ENCODE measurements around the gene OTULIN.

The OTULIN gene

GRCh38 chr5:14696057-14696456, 31.5 kb downstream of the OTULIN start:
- H3K4me1 ChIP-seq (ENCODE audit: control insufficient read depth, insufficient read depth, low read length, poor library complexity, severe bottlenecking): no peaks in the 10 kb centered on the region
- H3K9me3 ChIP-seq (ENCODE audit: control insufficient read depth, low read length): no peaks in the 10 kb centered on the region
- no peak overlapping the region for H3K27ac ChIP-seq (ENCODE audit: low read depth, low read length, severe bottlenecking)
- H3K4me3 ChIP-seq (ENCODE audit: extremely low read depth, insufficient read depth, low read length, poor library complexity, severe bottlenecking): no peak overlapping the region
- peaks cover 72% of the 10 kb centered on the region for H3K36me3 ChIP-seq (ENCODE audit: control insufficient read depth, insufficient read depth, low read length)
- WGBS, 2 experiments (ENCODE audit: insufficient coverage in 2 of 2): no CpG with 5 or more reads among the region's 1 CpG

- Histone ChIP-seq H3K9me3 (ENCODE audit: control insufficient read depth, low read length) (no peaks in the 10 kb centered on the region), H3K27ac (ENCODE audit: low read depth, low read length, severe bottlenecking) (no peak overlapping the region), H3K4me1 (ENCODE audit: control insufficient read depth, insufficient read depth, low read length, poor library complexity, severe bottlenecking) (no peaks in the 10 kb centered on the region), H3K36me3 (ENCODE audit: control insufficient read depth, insufficient read depth, low read length) (peaks cover 74% of the 10 kb centered on the region), H3K4me3 (ENCODE audit: extremely low read depth, insufficient read depth, low read length, poor library complexity, severe bottlenecking) (no peak overlapping the region)
- 94 to 100% methylated on average over 1 to 2 of the region's 3 CpGs for WGBS, 2 experiments (ENCODE audit: insufficient coverage in 2 of 2)
Observed at GRCh38 chr5:14696851-14697250, 32.3 kb downstream of the OTULIN start.

GRCh38 chr5:14698495-14698894, 34.0 kb downstream of the OTULIN start:
- Histone ChIP-seq H3K9me3 (ENCODE audit: control insufficient read depth, low read length) (no peaks in the 10 kb centered on the region), H3K4me3 (ENCODE audit: extremely low read depth, insufficient read depth, low read length, poor library complexity, severe bottlenecking) (no peak overlapping the region), H3K27ac (ENCODE audit: low read depth, low read length, severe bottlenecking) (no peak overlapping the region), H3K36me3 (ENCODE audit: control insufficient read depth, insufficient read depth, low read length) (peaks cover 68% of the 10 kb centered on the region), H3K4me1 (ENCODE audit: control insufficient read depth, insufficient read depth, low read length, poor library complexity, severe bottlenecking) (no peaks in the 10 kb centered on the region)
- WGBS, 2 experiments (ENCODE audit: insufficient coverage in 2 of 2): 100% methylated on average over 1 of the region's 1 CpG

- H3K36me3 ChIP-seq (ENCODE audit: control insufficient read depth, insufficient read depth, low read length): peaks cover 65% of the 10 kb centered on the region
Observed at GRCh38 chr5:14699159-14699558, 34.6 kb downstream of the OTULIN start.

GRCh38 chr5:14699807-14700400, 35.4 kb downstream of the OTULIN start:
- H3K36me3 ChIP-seq (ENCODE audit: control insufficient read depth, insufficient read depth, low read length): peaks cover 70% of the 10 kb centered on the region
- no peaks in the 10 kb centered on the region for H3K4me1 ChIP-seq (ENCODE audit: control insufficient read depth, insufficient read depth, low read length, poor library complexity, severe bottlenecking)
- WGBS, 2 experiments (ENCODE audit: insufficient coverage in 2 of 2): 90 to 96% methylated on average over 3 to 6 of the region's 8 CpGs
- H3K27ac ChIP-seq (ENCODE audit: low read depth, low read length, severe bottlenecking): no peak overlapping the region
- no peaks in the 10 kb centered on the region for H3K9me3 ChIP-seq (ENCODE audit: control insufficient read depth, low read length)
- no peak overlapping the region for H3K4me3 ChIP-seq (ENCODE audit: extremely low read depth, insufficient read depth, low read length, poor library complexity, severe bottlenecking)

More at GRCh38 chr5:14699159-14699558, 34.6 kb downstream of the OTULIN start:
- no peaks in the 10 kb centered on the region for H3K4me1 ChIP-seq (ENCODE audit: control insufficient read depth, insufficient read depth, low read length, poor library complexity, severe bottlenecking)
- no peaks in the 10 kb centered on the region for H3K9me3 ChIP-seq (ENCODE audit: control insufficient read depth, low read length)
- no peak overlapping the region for H3K27ac ChIP-seq (ENCODE audit: low read depth, low read length, severe bottlenecking)
- H3K4me3 ChIP-seq (ENCODE audit: extremely low read depth, insufficient read depth, low read length, poor library complexity, severe bottlenecking): no peak overlapping the region
- 80 to 100% methylated on average over 1 to 2 of the region's 2 CpGs for WGBS, 2 experiments (ENCODE audit: insufficient coverage in 2 of 2)

GRCh38 chr5:14700478-14701436, 36.2 kb downstream of the OTULIN start:
- Histone ChIP-seq H3K9me3 (ENCODE audit: control insufficient read depth, low read length) (no peaks in the 10 kb centered on the region), H3K36me3 (ENCODE audit: control insufficient read depth, insufficient read depth, low read length) (peaks cover 76% of the 10 kb centered on the region), H3K4me1 (ENCODE audit: control insufficient read depth, insufficient read depth, low read length, poor library complexity, severe bottlenecking) (peaks cover under 1% of the 10 kb centered on the region), H3K4me3 (ENCODE audit: extremely low read depth, insufficient read depth, low read length, poor library complexity, severe bottlenecking) (no peak overlapping the region), H3K27ac (ENCODE audit: low read depth, low read length, severe bottlenecking) (no peak overlapping the region)
- WGBS, 2 experiments (ENCODE audit: insufficient coverage in 2 of 2): 77 to 80% methylated on average over 8 to 9 of the region's 13 CpGs

- Histone ChIP-seq H3K27ac (ENCODE audit: low read depth, low read length, severe bottlenecking) (no peak overlapping the region), H3K36me3 (ENCODE audit: control insufficient read depth, insufficient read depth, low read length) (peaks cover 69% of the 10 kb centered on the region)
- WGBS, 2 experiments (ENCODE audit: insufficient coverage in 2 of 2): 90 to 98% methylated on average over 8 to 9 of the region's 10 CpGs
Observed at GRCh38 chr5:14701556-14701955, 37.0 kb downstream of the OTULIN start.

GRCh38 chr5:14702238-14702839, 37.8 kb downstream of the OTULIN start:
- 96 to 98% methylated on average over 10 to 11 of the region's 11 CpGs for WGBS, 2 experiments (ENCODE audit: insufficient coverage in 2 of 2)
- Histone ChIP-seq H3K36me3 (ENCODE audit: control insufficient read depth, insufficient read depth, low read length) (peaks cover 67% of the 10 kb centered on the region), H3K9me3 (ENCODE audit: control insufficient read depth, low read length) (no peaks in the 10 kb centered on the region), H3K27ac (ENCODE audit: low read depth, low read length, severe bottlenecking) (no peak overlapping the region), H3K4me3 (ENCODE audit: extremely low read depth, insufficient read depth, low read length, poor library complexity, severe bottlenecking) (no peak overlapping the region), H3K4me1 (ENCODE audit: control insufficient read depth, insufficient read depth, low read length, poor library complexity, severe bottlenecking) (peaks cover 13% of the 10 kb centered on the region)

More at GRCh38 chr5:14701556-14701955, 37.0 kb downstream of the OTULIN start:
- Histone ChIP-seq H3K4me3 (ENCODE audit: extremely low read depth, insufficient read depth, low read length, poor library complexity, severe bottlenecking) (no peak overlapping the region), H3K9me3 (ENCODE audit: control insufficient read depth, low read length) (no peaks in the 10 kb centered on the region), H3K4me1 (ENCODE audit: control insufficient read depth, insufficient read depth, low read length, poor library complexity, severe bottlenecking) (peaks cover 6% of the 10 kb centered on the region)

- Histone ChIP-seq H3K4me3 (ENCODE audit: extremely low read depth, insufficient read depth, low read length, poor library complexity, severe bottlenecking) (no peak overlapping the region), H3K36me3 (ENCODE audit: control insufficient read depth, insufficient read depth, low read length) (peaks cover 71% of the 10 kb centered on the region), H3K4me1 (ENCODE audit: control insufficient read depth, insufficient read depth, low read length, poor library complexity, severe bottlenecking) (peaks cover 18% of the 10 kb centered on the region), H3K27ac (ENCODE audit: low read depth, low read length, severe bottlenecking) (no peak overlapping the region), H3K9me3 (ENCODE audit: control insufficient read depth, low read length) (no peaks in the 10 kb centered on the region)
- WGBS, 2 experiments (ENCODE audit: insufficient coverage in 2 of 2): 96 to 100% methylated on average over 1 to 7 of the region's 8 CpGs
Observed at GRCh38 chr5:14705556-14705955, 41.0 kb downstream of the OTULIN start.

- peaks cover 73% of the 10 kb centered on the region for H3K36me3 ChIP-seq (ENCODE audit: control insufficient read depth, insufficient read depth, low read length)
- WGBS, 2 experiments (ENCODE audit: insufficient coverage in 2 of 2): 93 to 100% methylated on average over 2 to 4 of the region's 6 CpGs
- H3K4me3 ChIP-seq (ENCODE audit: extremely low read depth, insufficient read depth, low read length, poor library complexity, severe bottlenecking): no peak overlapping the region
- peaks cover 18% of the 10 kb centered on the region for H3K4me1 ChIP-seq (ENCODE audit: control insufficient read depth, insufficient read depth, low read length, poor library complexity, severe bottlenecking)
- no peak overlapping the region for H3K27ac ChIP-seq (ENCODE audit: low read depth, low read length, severe bottlenecking)
- H3K9me3 ChIP-seq (ENCODE audit: control insufficient read depth, low read length): no peaks in the 10 kb centered on the region
Observed at GRCh38 chr5:14706615-14707021, 42.1 kb downstream of the OTULIN start.

Measured in mesodermal cell (in vitro differentiated cells).